ENCODE measurements around the gene GINS3. TPM values are rescaled to one million over a fixed set of nuclear protein-coding genes. Genes with fewer than 3 reads are reported as not detected.

GINS3 gene
- total RNA-seq, 1 donor from 2014 or later, result 6.9 TPM

DNA sequence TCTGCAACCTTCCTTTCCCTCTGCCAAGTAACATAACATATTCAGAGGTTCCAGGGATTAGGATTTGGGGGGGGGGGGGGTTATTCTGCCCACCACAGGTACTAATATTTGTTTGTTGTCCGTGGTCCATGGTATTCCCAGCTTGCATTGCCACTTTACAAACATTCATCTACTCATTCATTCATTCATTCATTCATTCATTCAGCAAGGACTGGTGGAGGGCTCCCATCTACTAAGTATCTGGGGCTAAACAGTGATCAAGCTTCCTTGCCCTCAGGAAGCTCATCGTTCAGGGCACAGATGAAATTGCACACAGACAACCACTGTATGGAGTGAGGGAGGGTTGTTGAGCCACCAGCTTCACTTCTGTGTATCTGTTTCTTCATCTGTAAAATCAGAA, 61.9 kb downstream of the GINS3 start:
- DNase-seq (no peak), ATAC-seq (ENCODE audit: low read depth) (no peak)
- Mint-ChIP-seq H3K27me3 (peaks cover 6% of the 10 kb centered on the region), H3K4me1 (peaks cover 2% of the 10 kb centered on the region), H3K36me3 (ENCODE audit: low read depth) (no peaks in the 10 kb centered on the region), H3K4me3 (no peak overlapping the region), H3K9me3 (no peaks in the 10 kb centered on the region), H3K27ac (no peak overlapping the region)
- ChIA-PET CTCF (no interaction called here), POLR2A (no interaction called here)
- TF ChIP-seq, protein P1, sequence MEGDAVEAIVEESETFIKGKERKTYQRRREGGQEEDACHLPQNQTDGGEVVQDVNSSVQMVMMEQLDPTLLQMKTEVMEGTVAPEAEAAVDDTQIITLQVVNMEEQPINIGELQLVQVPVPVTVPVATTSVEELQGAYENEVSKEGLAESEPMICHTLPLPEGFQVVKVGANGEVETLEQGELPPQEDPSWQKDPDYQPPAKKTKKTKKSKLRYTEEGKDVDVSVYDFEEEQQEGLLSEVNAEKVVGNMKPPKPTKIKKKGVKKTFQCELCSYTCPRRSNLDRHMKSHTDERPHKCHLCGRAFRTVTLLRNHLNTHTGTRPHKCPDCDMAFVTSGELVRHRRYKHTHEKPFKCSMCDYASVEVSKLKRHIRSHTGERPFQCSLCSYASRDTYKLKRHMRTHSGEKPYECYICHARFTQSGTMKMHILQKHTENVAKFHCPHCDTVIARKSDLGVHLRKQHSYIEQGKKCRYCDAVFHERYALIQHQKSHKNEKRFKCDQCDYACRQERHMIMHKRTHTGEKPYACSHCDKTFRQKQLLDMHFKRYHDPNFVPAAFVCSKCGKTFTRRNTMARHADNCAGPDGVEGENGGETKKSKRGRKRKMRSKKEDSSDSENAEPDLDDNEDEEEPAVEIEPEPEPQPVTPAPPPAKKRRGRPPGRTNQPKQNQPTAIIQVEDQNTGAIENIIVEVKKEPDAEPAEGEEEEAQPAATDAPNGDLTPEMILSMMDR (IDR thresholded peaks at IDR 0.05), result no peak
- intact Hi-C loops (cut with micrococcal nuclease), result no loop called here

DNA sequence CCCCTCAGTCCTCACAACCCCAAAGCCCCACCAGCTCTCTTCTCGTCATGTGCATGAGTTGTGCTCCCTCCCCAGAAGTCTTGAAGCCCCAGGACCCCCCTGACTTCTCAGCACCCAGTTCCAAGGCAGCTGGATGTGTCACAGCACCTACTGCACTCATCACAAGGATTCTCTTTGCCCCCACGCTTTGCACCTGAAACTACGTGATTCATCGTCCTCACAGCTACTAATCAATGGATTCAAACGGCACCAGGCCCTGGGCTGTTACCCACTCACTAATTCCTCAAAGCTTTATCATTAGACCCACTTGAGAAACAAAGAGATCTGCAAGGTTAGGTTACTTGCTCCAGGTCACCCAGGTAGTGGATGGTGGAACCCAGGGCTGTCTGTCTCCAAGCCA, 62.6 kb downstream of the GINS3 start:
- intact Hi-C loops (cut with micrococcal nuclease), result no loop called here
- Mint-ChIP-seq H3K27ac (no peak overlapping the region), H3K36me3 (ENCODE audit: low read depth) (no peaks in the 10 kb centered on the region), H3K27me3 (peaks cover 7% of the 10 kb centered on the region), H3K9me3 (no peaks in the 10 kb centered on the region), H3K4me1 (peaks cover 4% of the 10 kb centered on the region), H3K4me3 (no peak overlapping the region)
- ChIA-PET CTCF (no interaction called here), POLR2A (interaction anchor here (0.6 kb wide), 1 partner anchor 288 kb away, joined by 6 read pairs; no protein-coding TSS in a partner anchor)
- TF ChIP-seq, protein P1 (IDR thresholded peaks at IDR 0.05), result no peak
- no peak for DNase-seq
- ATAC-seq (ENCODE audit: low read depth), result no peak

Other genes starting within 250 kb of the GINS3 start
- gene CSNK2A2, start 194.4 kb upstream of the GINS3 start, total RNA-seq, result 77.3 and 85.5 TPM in 2 replicates
- not detected in 2 replicates for gene PRSS54, start 97.4 kb upstream of the GINS3 start, total RNA-seq
- 1.8 and 2.0 TPM in 2 replicates for gene NDRG4, start 107.7 kb downstream of the GINS3 start, total RNA-seq
- gene SETD6, start 123.0 kb downstream of the GINS3 start, total RNA-seq, result 25.6 and 31.1 TPM in 2 replicates
- gene CNOT1, start 237.4 kb downstream of the GINS3 start, total RNA-seq, result 243 and 266 TPM in 2 replicates